ENCODE results near the gene KLHDC8A.
"Not testable (repeated sequence)": the region's sequence is repeated elsewhere in the genome, so short reads cannot be mapped to it uniquely, and the experiment has no call there.

KLHDC8A gene

GRCh38 chr1:205371871-205372660 is 15.3 kb upstream of the KLHDC8A start:
- no peak for DNase-seq (ENCODE audit: low read depth)
- no peak for TF ChIP-seq CTCF (IDR thresholded peaks at IDR 0.05; ENCODE audit: control insufficient read depth, insufficient read depth, low read depth, low read length, missing control alignments)

GRCh38 chr1:205370780-205371179 is 14.1 kb upstream of the KLHDC8A start:
- TF ChIP-seq CTCF (IDR thresholded peaks at IDR 0.05; ENCODE audit: control insufficient read depth, insufficient read depth, low read depth, low read length, missing control alignments): no peak
- DNase-seq (ENCODE audit: low read depth): no peak

More at GRCh38 chr1:205371871-205372660, 15.3 kb upstream of the KLHDC8A start:
- no peak overlapping the region for H3K4me3 ChIP-seq (ENCODE audit: control insufficient read depth, low read depth, low read length)

GRCh38 chr1:205369701-205370123 is 13.0 kb upstream of the KLHDC8A start:
- no peak overlapping the region for H3K4me3 ChIP-seq (ENCODE audit: control insufficient read depth, low read depth, low read length)
- TF ChIP-seq CTCF (IDR thresholded peaks at IDR 0.05; ENCODE audit: control insufficient read depth, insufficient read depth, low read depth, low read length, missing control alignments): no peak
- no peak for DNase-seq (ENCODE audit: low read depth)

More at GRCh38 chr1:205370780-205371179, 14.1 kb upstream of the KLHDC8A start:
- H3K4me3 ChIP-seq (ENCODE audit: control insufficient read depth, low read depth, low read length): no peak overlapping the region

- no peak overlapping the region for H3K4me3 ChIP-seq (ENCODE audit: control insufficient read depth, low read depth, low read length)
- no peak for DNase-seq (ENCODE audit: low read depth)
- TF ChIP-seq CTCF (IDR thresholded peaks at IDR 0.05; ENCODE audit: control insufficient read depth, insufficient read depth, low read depth, low read length, missing control alignments): no peak
These were observed 11.8 kb upstream of the KLHDC8A start for GRCh38 chr1:205368478-205368877.

- no peak overlapping the region for H3K4me3 ChIP-seq (ENCODE audit: control insufficient read depth, low read depth, low read length)
- TF ChIP-seq CTCF (IDR thresholded peaks at IDR 0.05; ENCODE audit: control insufficient read depth, insufficient read depth, low read depth, low read length, missing control alignments): no peak
- no peak for DNase-seq (ENCODE audit: low read depth)
These were observed 9.3 kb upstream of the KLHDC8A start for GRCh38 chr1:205365945-205366463.

GRCh38 chr1:205365086-205365485 is 8.4 kb upstream of the KLHDC8A start:
- not testable (repeated sequence) for DNase-seq (ENCODE audit: low read depth); H3K4me3 ChIP-seq (ENCODE audit: control insufficient read depth, low read depth, low read length)

GRCh38 chr1:205360891-205361290 is 4.2 kb upstream of the KLHDC8A start:
- no peak overlapping the region for H3K4me3 ChIP-seq (ENCODE audit: control insufficient read depth, low read depth, low read length)
- TF ChIP-seq CTCF (IDR thresholded peaks at IDR 0.05; ENCODE audit: control insufficient read depth, insufficient read depth, low read depth, low read length, missing control alignments): no peak
- no peak for DNase-seq (ENCODE audit: low read depth)
